Panc1 (cell line): ENCODE data around the gene S100P. TPM values are rescaled to one million over a fixed set of nuclear protein-coding genes. Genes with fewer than 3 reads are reported as not detected.
"Not testable (repeated sequence)": the region's sequence is repeated elsewhere in the genome, so short reads cannot be mapped to it uniquely, and the experiment has no call there.

Source experiments
- ATAC-seq: fragments of 200-7000 bp; cut with Tn5 transposase; 2 replicates; pipeline ENCODE4 v1.9.1; 2020; ENCODE audit warnings: mild to moderate bottlenecking, moderate library complexity
- BruUV-seq: library from RNA; stranded (reverse); fragments of 400-500 nt; replicated peaks from 2 replicates; lab custom pipeline; 2021; lab: Mats Ljungman, UMichigan
- CTCF ChIA-PET: fragments of 300-600 bp; sonication (Branson Sonifier 250); formaldehyde crosslinking; loops from one replicate; lab custom pipeline; 2022; ENCODE audit warnings: antibody characterized with exemption; lab: Charles Lee
- POLR2A ChIA-PET: fragments of 300-600 bp; sonication (Branson Sonifier 250); formaldehyde crosslinking; loops from one replicate; lab custom pipeline; 2022; ENCODE audit warnings: antibody characterized with exemption; lab: Charles Lee
- DNase-seq: peaks from one replicate; pipeline ENCODE4 v3.0.0-alpha.2; 2010; ENCODE audit warnings: low read depth, low spot score
- H3K27ac ChIP-seq: 2 replicates; pipeline ENCODE4 v1.5.1; 2011; ENCODE audit warnings: mild to moderate bottlenecking, low read length, inconsistent platforms
- H3K27me3 ChIP-seq: fragments of 200-500 bp; sonication (Bioruptor generic); 2 replicates; pipeline ENCODE4 v1.6.0; 2014; ENCODE audit warnings: low read length, inconsistent platforms; ENCODE audit not compliant: control insufficient read depth, insufficient read depth
- H3K36me3 ChIP-seq: fragments of 200-500 bp; sonication (Bioruptor generic); 2 replicates; pipeline ENCODE4 v1.5.1; 2014; ENCODE audit warnings: inconsistent platforms, mild to moderate bottlenecking, low read length, moderate library complexity; ENCODE audit not compliant: control insufficient read depth, insufficient read depth
- H3K4me1 ChIP-seq: 2 replicates; pipeline ENCODE4 v1.5.1; 2011; ENCODE audit warnings: inconsistent platforms, mild to moderate bottlenecking, low read length, moderate library complexity; ENCODE audit not compliant: control insufficient read depth, insufficient read depth
- H3K4me3 ChIP-seq, 2 experiments: 2 replicates each; pipeline ENCODE4 v1.5.1; 2011 to 2012; ENCODE audit warnings: low read depth in 2 of 2, low read length in 2 of 2, mild to moderate bottlenecking in 2 of 2, inconsistent platforms in 1 of 2, moderate library complexity in 1 of 2
- H3K9me3 ChIP-seq: fragments of 200-500 bp; sonication (Bioruptor generic); 2 replicates; pipeline ENCODE4 v1.5.1; 2014; ENCODE audit warnings: low read depth, mild to moderate bottlenecking, inconsistent platforms, low read length, moderate library complexity; ENCODE audit not compliant: control insufficient read depth, insufficient read depth
- POLR2AphosphoS5 ChIP-seq: IDR thresholded peaks from 2 replicates; pipeline ENCODE4 v1.6.1; 2012; ENCODE audit warnings: mild to moderate bottlenecking, low read depth, low read length, moderate library complexity
- SIN3A ChIP-seq: IDR thresholded peaks from 2 replicates; pipeline ENCODE4 v1.6.1; 2012; ENCODE audit warnings: low read depth, mild to moderate bottlenecking, low read length, moderate library complexity, borderline replicate concordance; ENCODE audit not compliant: insufficient read depth
- TCF7L2 ChIP-seq: IDR thresholded peaks from 2 replicates; pipeline ENCODE4 v1.6.1; 2011; ENCODE audit warnings: mild to moderate bottlenecking, low read depth, low read length, inconsistent platforms
- in situ Hi-C: cut with HindIII; loops from 2 replicates; pipeline ENCODE4 v1.10.0; 2016; ENCODE audit warnings: low sequenced_read_pairs, low pct_unique_long_range_greater_than_20kb
- intact Hi-C: fragments of 100-400 bp; cut with micrococcal nuclease; formaldehyde crosslinking; loops from one replicate; pipeline ENCODE4 v1.10.0; 2022; ENCODE audit not compliant: unreplicated experiment
- total RNA-seq: library from RNA; stranded (reverse); gene quantifications from one replicate; pipeline ENCODE4 v1.2.1, GENCODE V29; 2021; ENCODE audit not compliant: unreplicated experiment
- TF ChIP-seq, protein P1 (sequence below): fragments of 450-650 bp; IDR thresholded peaks from 2 replicates; pipeline ENCODE4 v1.5.1; 2017; ENCODE audit warnings: mild to moderate bottlenecking
- TF ChIP-seq, protein P2 (sequence below), 2 experiments: IDR thresholded peaks; 2 replicates each; pipeline ENCODE4 v1.6.1; 2011 to 2012; ENCODE audit warnings: low read depth in 2 of 2, control low read depth in 1 of 2, low read length in 1 of 2, mild to moderate bottlenecking in 1 of 2, moderate library complexity in 1 of 2; ENCODE audit not compliant: insufficient read depth in 1 of 2

The S100P gene
- total RNA-seq, 1 experiment from 2014 or later: 2.3 TPM

DNA sequence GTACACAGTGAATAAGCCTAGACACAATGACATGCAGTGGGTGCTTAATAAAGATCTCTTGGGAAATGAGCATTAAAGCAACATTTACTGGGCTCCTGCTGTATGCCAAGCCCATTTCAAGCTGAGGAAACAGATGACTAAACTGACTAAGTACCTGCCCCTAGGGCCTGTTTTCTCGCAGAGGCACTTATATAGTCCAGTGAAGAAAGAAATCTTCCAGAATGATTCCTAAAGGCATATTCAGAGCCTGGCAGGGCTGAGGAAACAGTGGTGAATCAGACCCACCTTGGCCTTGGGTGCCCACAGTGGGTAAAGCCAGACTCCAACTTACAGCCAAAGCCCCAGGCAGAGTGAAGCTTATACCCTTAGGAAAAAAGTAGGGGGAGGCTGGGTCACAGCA lies 22.0 kb upstream of the S100P start:
- peaks cover 2% of the 10 kb centered on the region for H3K36me3 ChIP-seq
- POLR2A ChIA-PET: no interaction called here

DNA sequence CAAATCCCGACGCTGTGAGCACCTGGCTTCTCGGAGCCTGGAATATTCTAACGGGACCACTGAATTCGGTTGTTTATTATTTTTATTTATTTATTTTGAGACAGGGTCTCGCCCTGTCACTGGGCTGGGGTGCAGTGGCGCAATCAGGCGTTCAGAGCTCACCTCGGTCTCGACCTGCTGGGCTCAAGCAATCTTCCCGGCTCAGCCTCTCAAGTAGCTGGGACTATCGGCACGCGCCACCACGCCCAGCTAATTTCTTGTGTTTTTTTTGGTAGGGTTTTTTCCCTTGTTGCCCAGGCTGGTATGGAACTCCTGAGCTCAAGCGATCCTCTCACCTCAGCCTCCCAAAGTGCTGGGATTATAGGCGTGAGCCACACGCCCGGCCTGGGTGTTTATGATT lies 21.5 kb upstream of the S100P start:
- Histone ChIP-seq H3K27ac (no peak overlapping the region), H3K27me3 (no peaks in the 10 kb centered on the region), H3K36me3 (peaks cover 2% of the 10 kb centered on the region), H3K4me3 (no peak overlapping the region), H3K4me1 (peaks cover 12% of the 10 kb centered on the region), H3K9me3 (no peaks in the 10 kb centered on the region)
- no TSS peak for BruUV-seq
- in situ Hi-C loops (no loop called here), intact Hi-C loops (no loop called here)
- TF ChIP-seq POLR2AphosphoS5: no peak
- TF ChIP-seq SIN3A: no peak
- TF ChIP-seq TCF7L2: no peak
- CTCF ChIA-PET: no interaction called here
- POLR2A ChIA-PET: no interaction called here
- ATAC-seq (no peak), DNase-seq (no peak)

More for the DNA sequence above, 22.0 kb upstream of the S100P start:
- Histone ChIP-seq H3K9me3 (no peaks in the 10 kb centered on the region), H3K4me3 (no peak overlapping the region), H3K4me1 (peaks cover 12% of the 10 kb centered on the region), H3K27ac (no peak overlapping the region), H3K27me3 (no peaks in the 10 kb centered on the region)
- in situ Hi-C loops: no loop called here
- ATAC-seq (no peak), DNase-seq (no peak)
- no TSS peak for BruUV-seq
- intact Hi-C loops: no loop called here
- CTCF ChIA-PET: no interaction called here
- TF ChIP-seq, protein P1, sequence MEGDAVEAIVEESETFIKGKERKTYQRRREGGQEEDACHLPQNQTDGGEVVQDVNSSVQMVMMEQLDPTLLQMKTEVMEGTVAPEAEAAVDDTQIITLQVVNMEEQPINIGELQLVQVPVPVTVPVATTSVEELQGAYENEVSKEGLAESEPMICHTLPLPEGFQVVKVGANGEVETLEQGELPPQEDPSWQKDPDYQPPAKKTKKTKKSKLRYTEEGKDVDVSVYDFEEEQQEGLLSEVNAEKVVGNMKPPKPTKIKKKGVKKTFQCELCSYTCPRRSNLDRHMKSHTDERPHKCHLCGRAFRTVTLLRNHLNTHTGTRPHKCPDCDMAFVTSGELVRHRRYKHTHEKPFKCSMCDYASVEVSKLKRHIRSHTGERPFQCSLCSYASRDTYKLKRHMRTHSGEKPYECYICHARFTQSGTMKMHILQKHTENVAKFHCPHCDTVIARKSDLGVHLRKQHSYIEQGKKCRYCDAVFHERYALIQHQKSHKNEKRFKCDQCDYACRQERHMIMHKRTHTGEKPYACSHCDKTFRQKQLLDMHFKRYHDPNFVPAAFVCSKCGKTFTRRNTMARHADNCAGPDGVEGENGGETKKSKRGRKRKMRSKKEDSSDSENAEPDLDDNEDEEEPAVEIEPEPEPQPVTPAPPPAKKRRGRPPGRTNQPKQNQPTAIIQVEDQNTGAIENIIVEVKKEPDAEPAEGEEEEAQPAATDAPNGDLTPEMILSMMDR: no peak
- TF ChIP-seq SIN3A (no peak), TCF7L2 (no peak), POLR2AphosphoS5 (no peak)
- TF ChIP-seq, protein P2, sequence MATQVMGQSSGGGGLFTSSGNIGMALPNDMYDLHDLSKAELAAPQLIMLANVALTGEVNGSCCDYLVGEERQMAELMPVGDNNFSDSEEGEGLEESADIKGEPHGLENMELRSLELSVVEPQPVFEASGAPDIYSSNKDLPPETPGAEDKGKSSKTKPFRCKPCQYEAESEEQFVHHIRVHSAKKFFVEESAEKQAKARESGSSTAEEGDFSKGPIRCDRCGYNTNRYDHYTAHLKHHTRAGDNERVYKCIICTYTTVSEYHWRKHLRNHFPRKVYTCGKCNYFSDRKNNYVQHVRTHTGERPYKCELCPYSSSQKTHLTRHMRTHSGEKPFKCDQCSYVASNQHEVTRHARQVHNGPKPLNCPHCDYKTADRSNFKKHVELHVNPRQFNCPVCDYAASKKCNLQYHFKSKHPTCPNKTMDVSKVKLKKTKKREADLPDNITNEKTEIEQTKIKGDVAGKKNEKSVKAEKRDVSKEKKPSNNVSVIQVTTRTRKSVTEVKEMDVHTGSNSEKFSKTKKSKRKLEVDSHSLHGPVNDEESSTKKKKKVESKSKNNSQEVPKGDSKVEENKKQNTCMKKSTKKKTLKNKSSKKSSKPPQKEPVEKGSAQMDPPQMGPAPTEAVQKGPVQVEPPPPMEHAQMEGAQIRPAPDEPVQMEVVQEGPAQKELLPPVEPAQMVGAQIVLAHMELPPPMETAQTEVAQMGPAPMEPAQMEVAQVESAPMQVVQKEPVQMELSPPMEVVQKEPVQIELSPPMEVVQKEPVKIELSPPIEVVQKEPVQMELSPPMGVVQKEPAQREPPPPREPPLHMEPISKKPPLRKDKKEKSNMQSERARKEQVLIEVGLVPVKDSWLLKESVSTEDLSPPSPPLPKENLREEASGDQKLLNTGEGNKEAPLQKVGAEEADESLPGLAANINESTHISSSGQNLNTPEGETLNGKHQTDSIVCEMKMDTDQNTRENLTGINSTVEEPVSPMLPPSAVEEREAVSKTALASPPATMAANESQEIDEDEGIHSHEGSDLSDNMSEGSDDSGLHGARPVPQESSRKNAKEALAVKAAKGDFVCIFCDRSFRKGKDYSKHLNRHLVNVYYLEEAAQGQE (IDR thresholded peaks at IDR 0.05; ENCODE audit: insufficient read depth in 1 of 2, low read depth in 2 of 2, low read length in 1 of 2): no peak

DNA sequence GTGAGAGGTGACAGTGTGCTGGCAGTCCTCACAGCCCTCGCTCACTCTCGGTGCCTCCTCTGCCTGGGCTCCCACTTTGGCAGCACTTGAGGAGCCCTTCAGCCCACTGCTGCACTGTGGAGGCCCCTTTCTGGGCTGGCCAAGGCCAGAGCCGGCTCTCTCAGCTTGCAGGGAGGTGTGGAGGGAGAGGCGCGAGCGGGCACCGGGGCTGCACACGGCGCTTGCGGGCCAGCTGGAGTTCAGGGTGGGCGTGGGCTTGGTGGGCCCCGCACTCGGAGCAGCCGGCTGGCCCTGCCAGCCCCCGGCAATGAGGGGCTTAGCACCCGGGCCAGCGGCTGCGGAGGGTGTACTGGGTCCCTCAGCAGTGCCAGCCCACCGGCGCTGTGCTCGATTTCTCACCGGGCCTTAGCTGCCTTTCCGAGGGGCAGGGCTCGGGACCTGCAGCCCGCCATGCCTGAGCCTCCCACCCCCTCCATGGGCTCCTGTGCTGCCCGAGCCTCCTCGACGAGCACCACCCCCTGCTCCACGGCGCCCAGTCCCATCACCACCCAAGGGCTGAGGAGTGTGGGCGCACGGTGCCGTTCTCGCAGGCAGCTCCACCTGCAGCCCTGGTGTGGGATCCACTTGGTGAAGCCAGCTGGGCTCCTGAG lies 21.0 kb upstream of the S100P start:
- peaks cover 12% of the 10 kb centered on the region for H3K4me1 ChIP-seq
- CTCF ChIA-PET: interaction anchor here (0.6 kb wide), 2 partner anchors 10 to 199 kb away, joined by 3 read pairs; no protein-coding TSS in a partner anchor
- H3K4me3 ChIP-seq, intact Hi-C loops, H3K9me3 ChIP-seq, H3K27ac ChIP-seq, ATAC-seq, in situ Hi-C loops, DNase-seq, BruUV-seq, POLR2A ChIA-PET, H3K36me3 ChIP-seq, H3K27me3 ChIP-seq: not testable (repeated sequence)

DNA sequence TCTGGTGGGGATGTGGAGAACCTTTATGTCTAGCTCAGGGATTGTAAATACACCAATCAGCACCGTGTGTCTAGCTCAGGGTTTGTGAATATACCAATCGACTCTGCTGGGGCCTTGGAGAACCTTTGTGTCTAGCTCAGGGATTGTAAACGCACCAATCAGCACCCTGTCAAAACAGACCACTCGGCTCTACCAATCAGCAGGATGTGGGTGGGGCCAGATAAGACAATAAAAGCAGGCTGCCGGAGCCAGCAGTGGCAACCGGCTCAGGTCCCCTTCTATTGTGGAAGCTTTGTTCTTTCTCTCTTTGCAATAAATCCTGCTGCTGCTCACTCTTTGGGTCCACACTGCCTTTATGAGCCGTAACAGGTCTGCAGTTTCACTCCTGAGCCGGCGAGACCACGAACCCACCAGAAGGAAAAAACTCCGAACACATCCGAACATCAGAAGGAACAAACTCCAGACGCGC lies 20.5 kb upstream of the S100P start:
- peak overlapping the region; percentile 89 for H3K27ac ChIP-seq
- peak; percentile 27 for ATAC-seq
- H3K27me3 ChIP-seq, H3K9me3 ChIP-seq, intact Hi-C loops, DNase-seq, in situ Hi-C loops, H3K36me3 ChIP-seq: not testable (repeated sequence)
- peaks cover 12% of the 10 kb centered on the region for H3K4me1 ChIP-seq
- ChIA-PET CTCF (interaction anchor here (0.6 kb wide), 2 partner anchors 10 to 199 kb away, joined by 3 read pairs; no protein-coding TSS in a partner anchor), POLR2A (interaction anchor here (0.6 kb wide), 1 partner anchor 284 kb away, joined by 3 read pairs; no protein-coding TSS in a partner anchor)
- peak overlapping the region; percentile 62 to 68 for H3K4me3 ChIP-seq
- TSS peak; percentile 92 for BruUV-seq
